HL-60 (cell line): ENCODE results near the gene KRT28.

Source experiments
- POLR2AphosphoS5 ChIP-seq: IDR thresholded peaks from 2 replicates; pipeline ENCODE4 v1.6.1; 2012; ENCODE audit warnings: low read depth
- TF ChIP-seq, protein P1 (sequence below): IDR thresholded peaks from one replicate; pipeline ENCODE4 v1.5.1; 2011; ENCODE audit warnings: low read length, control low read depth, inconsistent platforms; ENCODE audit not compliant: insufficient read depth

DNA sequence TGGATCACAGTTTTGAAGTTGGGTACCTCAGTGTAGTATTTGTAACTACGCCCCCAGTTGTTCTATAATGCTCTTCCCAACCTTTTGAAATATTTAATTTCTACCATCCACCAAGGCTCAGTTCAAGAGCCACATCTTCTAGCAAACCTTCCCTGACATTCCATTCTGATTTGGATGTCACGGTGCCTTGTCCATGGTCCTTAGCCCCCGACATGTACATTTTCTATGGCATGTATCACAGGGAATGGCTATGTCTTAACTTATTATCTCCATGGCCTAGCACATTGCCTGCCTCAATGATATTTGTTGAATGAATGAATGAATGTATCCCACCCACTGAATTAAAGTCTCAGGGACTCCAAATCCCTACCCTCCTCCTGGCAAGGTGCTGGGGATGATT is 6.4 kb upstream of the KRT28 start:
- TF ChIP-seq POLR2AphosphoS5 = no peak
- TF ChIP-seq, protein P1, sequence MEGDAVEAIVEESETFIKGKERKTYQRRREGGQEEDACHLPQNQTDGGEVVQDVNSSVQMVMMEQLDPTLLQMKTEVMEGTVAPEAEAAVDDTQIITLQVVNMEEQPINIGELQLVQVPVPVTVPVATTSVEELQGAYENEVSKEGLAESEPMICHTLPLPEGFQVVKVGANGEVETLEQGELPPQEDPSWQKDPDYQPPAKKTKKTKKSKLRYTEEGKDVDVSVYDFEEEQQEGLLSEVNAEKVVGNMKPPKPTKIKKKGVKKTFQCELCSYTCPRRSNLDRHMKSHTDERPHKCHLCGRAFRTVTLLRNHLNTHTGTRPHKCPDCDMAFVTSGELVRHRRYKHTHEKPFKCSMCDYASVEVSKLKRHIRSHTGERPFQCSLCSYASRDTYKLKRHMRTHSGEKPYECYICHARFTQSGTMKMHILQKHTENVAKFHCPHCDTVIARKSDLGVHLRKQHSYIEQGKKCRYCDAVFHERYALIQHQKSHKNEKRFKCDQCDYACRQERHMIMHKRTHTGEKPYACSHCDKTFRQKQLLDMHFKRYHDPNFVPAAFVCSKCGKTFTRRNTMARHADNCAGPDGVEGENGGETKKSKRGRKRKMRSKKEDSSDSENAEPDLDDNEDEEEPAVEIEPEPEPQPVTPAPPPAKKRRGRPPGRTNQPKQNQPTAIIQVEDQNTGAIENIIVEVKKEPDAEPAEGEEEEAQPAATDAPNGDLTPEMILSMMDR = no peak
